ENCODE results near the gene ADRA2B.

Gene ADRA2B

GRCh38 chr2:96103187-96103601 is 13.2 kb downstream of the ADRA2B start:
- DNase-seq: no peak

GRCh38 chr2:96102596-96103186 is 13.7 kb downstream of the ADRA2B start:
- no peak for DNase-seq

GRCh38 chr2:96100893-96101304 is 15.5 kb downstream of the ADRA2B start:
- DNase-seq: no peak

DNA sequence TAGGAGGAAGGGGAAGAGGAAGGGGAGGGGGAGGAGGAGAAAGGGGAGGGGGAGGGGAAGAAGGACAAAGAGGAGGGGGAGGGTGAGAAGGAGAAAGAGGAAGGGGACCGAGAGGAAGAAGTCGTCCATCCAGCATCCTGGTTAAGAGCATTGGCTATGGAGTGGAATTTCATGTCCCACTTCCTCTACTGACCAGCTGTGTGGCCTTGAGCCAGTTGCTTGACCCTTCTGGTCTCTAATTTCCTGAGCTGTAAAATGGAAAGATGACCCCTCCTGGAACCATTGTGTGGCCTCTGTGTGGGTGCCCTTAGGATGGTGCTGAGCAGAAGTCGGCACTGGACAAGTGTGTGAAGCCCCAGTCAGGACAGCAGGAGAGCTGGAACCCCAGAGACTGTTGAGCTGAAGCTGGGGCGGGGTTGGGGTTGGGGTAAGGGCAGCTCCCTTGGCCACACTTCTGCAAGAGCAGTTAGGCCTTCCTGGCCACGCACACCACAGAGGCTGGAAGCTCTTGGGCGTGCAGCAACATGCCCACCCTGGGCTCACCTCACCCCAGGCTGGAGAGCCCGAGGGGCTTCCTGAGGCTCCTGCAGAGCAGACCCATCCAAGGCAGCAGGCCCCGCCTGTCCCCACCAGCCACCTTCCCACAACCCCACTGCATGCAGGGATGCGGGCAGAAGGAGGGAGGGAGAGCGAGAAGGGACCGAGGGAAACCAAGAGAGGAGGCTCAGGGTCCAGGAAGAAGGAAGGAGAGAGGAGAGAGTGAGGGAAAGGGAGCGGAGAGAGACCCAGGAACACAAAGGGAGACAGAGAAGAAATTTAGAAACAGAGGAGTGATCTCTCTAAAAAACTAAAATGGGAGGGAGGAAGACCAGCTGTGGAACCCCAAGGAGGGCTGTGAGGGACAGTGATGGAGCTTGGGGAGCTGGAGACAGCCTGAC is 16.2 kb downstream of the ADRA2B start:
- DNase-seq: no peak

GRCh38 chr2:96098900-96099590 is 17.3 kb downstream of the ADRA2B start:
- DNase-seq: no peak

DNA sequence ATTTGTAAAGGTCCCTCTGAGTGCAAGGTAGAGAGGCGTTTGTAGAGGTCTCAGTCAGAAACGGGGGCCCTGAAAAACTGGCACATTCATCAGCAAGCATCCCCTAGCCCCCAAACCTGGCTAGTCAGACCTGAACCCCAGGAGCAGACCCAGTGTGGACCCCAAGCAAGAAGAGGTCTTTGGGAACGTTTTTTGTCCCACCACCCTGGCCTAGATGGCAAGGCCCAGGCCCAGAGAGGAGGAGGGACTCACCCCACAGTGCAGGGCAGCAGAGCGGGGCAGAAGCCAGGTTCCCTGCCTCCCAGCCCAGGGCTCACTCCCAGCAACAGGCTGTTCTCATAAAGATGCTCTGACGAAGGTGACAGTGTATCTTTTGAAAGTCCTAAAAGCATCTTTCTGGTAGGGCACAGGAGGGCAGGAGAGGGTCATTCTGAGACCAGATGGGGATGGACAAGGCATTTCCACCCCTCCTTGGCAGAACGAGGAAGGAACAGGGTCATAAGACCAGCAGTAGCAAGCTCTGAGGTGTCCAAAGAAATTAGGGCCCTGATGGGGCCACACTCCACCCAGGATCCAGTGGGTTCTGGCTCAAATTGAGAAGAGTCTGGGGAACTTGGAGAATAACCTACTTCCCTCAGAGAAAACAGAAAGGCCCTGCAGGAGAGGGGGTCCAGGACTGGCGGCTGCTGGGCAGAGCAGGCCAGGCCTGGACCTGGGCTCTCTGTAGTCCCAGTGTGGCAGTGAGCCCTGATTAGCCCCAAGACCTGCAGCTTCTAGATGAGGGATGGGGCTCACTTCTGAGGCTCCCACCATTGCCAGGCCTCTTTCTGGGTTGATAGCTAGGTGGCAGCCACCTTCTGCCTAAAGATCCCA is 18.2 kb downstream of the ADRA2B start:
- no peak for DNase-seq

- no peak for DNase-seq
Measured at GRCh38 chr2:96097441-96097840, 18.9 kb downstream of the ADRA2B start.

- no peak for DNase-seq
Measured at GRCh38 chr2:96095116-96095636, 21.2 kb downstream of the ADRA2B start.

- no peak for DNase-seq
Measured at GRCh38 chr2:96093528-96093927, 22.8 kb downstream of the ADRA2B start.

DNA sequence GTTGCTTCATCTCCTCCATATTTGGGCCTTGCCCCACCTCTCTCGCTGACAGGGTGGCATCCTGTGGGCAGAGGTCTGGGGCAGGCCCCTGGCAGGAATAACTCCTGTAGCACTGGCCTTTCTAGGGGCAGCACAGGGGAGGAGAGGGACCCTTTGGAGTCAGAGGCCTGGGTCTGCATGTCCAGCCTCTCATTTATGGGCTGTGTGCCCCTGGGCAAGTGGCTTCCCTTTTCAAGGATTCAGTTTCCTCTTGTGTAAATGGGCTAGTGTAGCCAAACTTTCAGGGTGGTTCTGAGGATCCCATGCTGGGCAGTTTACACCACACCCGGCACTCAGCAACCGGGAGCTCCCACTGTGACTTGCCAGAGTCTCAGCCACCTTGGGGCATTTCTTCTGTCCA is 23.4 kb downstream of the ADRA2B start:
- no peak for DNase-seq

- DNase-seq: no peak
Measured at GRCh38 chr2:96092573-96092877, 23.8 kb downstream of the ADRA2B start.

DNA sequence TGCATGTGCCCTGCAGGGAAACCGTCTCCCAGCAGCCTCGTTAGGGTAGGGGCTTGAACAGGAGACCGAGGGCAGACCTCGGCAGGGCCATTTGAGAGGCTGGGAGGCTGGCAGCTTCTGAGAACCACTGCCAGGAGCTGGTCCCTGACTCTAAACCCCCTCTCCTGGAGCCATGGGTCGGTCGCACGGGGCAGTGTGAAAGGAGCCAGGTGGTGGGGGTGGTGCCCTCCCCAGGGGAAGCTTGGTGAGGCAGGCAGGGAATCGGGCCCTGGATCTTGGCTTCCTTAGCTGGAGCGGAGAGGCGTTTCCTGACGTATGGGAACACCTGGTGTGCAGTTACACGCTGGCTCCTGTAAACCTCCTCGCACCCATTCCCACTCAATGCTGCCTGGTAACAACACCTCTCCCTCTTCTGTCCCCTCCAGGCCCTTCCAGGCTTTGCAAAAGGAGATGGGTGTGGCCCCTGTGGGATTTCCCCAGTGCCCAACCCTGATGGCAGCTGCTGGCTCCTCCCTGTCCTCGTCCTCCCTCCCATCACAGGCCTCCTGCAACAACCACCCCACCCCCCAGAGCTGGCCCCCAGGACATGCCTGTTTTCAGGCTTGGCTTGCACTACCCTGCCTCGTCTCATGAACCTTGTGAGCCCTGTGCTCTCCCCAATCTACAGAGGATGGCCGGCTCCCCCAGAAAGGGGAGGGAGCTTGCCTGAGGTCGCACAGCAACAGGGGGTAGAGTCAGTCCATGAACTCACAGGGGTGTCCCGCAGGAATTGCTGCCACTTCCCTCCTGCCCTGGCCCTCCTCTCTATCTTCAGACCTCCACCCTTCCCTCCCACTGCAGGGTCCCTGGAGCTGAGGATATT is 24.4 kb downstream of the ADRA2B start:
- DNase-seq: no peak

DNA sequence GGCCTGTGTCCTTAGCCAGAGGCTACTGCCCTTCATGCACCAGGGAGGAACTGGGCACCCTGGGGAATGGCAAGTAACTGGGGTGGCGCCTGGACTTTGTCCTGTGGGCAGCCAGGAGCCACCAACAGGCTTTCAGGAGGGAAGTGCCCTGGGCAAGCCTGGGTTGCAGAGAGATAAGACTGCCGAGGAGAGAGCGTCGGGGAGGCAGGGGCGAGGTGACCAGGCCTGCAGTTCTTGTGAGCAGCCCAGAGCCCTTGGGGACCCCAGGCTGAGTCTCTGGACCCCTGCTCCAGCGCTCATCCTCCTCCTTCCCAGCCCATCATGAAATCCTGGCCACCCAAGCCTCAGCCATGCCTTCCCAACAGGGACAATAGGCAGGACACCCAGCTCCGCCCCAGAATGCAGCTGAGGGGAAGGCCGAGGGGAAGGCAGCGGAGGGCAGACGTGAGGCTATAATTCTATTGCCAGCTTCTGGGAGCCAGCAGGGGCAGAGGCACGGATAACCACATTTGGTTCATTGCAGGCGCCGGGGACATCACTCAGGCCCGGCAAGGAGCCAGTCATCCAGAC is 25.1 kb downstream of the ADRA2B start:
- no peak for DNase-seq

- DNase-seq: no peak
Measured at GRCh38 chr2:96090196-96090926, 26.0 kb downstream of the ADRA2B start.

- no peak for DNase-seq
Measured at GRCh38 chr2:96089356-96090195, 26.8 kb downstream of the ADRA2B start.

DNA sequence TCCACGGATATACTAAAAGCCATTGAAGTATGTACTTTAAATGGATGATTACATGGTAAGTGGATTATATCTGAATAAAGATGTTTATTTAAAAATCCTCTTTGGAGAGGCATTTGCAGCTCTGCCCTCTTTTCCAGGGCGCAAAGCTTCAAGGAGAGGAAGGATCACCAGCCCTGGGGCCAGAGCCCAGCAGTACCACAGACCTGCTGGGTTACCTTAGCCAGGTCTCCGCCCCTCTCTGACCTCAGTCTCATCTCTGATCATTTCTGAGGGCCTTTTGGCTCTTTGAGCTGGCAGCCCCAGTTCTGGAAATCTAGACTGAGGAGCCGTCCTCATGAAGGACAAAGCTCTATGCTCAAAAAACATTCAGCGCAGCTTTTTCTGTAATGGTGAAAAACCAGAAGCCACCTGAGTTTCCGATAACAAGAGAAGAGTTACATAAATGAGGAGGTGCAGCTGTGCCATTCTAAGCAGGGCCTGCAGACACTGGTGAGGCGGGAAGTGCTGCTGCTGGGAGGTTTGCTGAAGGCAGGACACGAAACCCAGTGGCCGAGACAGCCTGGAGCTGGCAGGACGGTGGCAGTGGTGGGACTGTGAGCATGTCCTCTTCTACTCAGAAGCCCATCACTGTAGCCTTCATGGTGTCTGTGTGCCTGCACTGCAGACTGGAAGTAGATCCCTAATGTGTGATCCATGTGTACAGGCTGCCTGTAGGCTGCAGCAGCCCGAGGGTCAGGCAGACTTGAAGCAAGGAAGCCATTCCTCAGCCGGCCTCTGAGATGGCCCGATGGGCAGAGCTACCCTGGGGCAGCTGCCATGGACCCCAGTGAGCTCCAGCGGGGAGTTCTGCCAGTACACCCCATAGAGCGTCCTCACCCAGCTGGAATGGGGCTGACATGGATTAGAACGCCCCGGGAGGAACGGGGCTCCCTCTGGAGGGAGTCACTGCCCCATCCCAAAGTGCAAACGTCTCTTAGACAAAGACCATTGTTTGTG is 27.7 kb downstream of the ADRA2B start:
- DNase-seq: no peak

GRCh38 chr2:96087130-96087529 is 29.2 kb downstream of the ADRA2B start:
- DNase-seq: no peak
